Nephron progenitor cell (in vitro differentiated cells): Measurements from ENCODE around the gene TTC33.

ENCODE experiments used
- DNase-seq: peaks from one replicate; pipeline ENCODE4 v3.0.0; 2021
- H3K27ac Mint-ChIP-seq: 2 replicates; pipeline ENCODE4 v1.8.0; 2021; ENCODE audit warnings: mild to moderate bottlenecking, moderate library complexity, mixed read lengths
- H3K27me3 Mint-ChIP-seq: 2 replicates; pipeline ENCODE4 v1.8.0; 2021; ENCODE audit warnings: mild to moderate bottlenecking, low read depth, mixed read lengths; ENCODE audit not compliant: poor library complexity
- H3K36me3 Mint-ChIP-seq: 2 replicates; pipeline ENCODE4 v1.8.0; 2021; ENCODE audit warnings: low read depth, mixed read lengths
- H3K4me1 Mint-ChIP-seq: 2 replicates; pipeline ENCODE4 v1.8.0; 2021; ENCODE audit warnings: mixed read lengths
- H3K4me3 Mint-ChIP-seq: 2 replicates; pipeline ENCODE4 v1.8.0; 2021; ENCODE audit warnings: mild to moderate bottlenecking, moderate library complexity, mixed read lengths
- H3K9me3 Mint-ChIP-seq: 2 replicates; pipeline ENCODE4 v1.8.0; 2021; ENCODE audit warnings: mild to moderate bottlenecking, moderate library complexity, mixed read lengths
- CTCF ChIP-seq: fragments of 200-600 bp; sonication (generic); IDR thresholded peaks from 2 replicates; pipeline ENCODE4 v1.5.0; 2021; ENCODE audit warnings: antibody characterized with exemption

The TTC33 gene

GRCh38 chr5:40775085-40775845 is 19.5 kb upstream of the TTC33 start:
- peaks cover 44% of the 10 kb centered on the region for H3K36me3 Mint-ChIP-seq
- H3K9me3 Mint-ChIP-seq, result no peaks in the 10 kb centered on the region
- DNase-seq, result no peak
- H3K27me3 Mint-ChIP-seq, result no peaks in the 10 kb centered on the region
- no peak overlapping the region for H3K4me3 Mint-ChIP-seq
- H3K27ac Mint-ChIP-seq, result peak overlapping the region; percentile 3
- H3K4me1 Mint-ChIP-seq, result peaks cover 5% of the 10 kb centered on the region
- TF ChIP-seq CTCF, result no peak

- H3K36me3 Mint-ChIP-seq, result peaks cover 44% of the 10 kb centered on the region
- H3K27me3 Mint-ChIP-seq, result no peaks in the 10 kb centered on the region
- H3K27ac Mint-ChIP-seq, result peak overlapping the region; percentile 24
- TF ChIP-seq CTCF, result no peak
- no peaks in the 10 kb centered on the region for H3K9me3 Mint-ChIP-seq
- H3K4me1 Mint-ChIP-seq, result peaks cover 5% of the 10 kb centered on the region
- no peak overlapping the region for H3K4me3 Mint-ChIP-seq
- no peak for DNase-seq
Observed at GRCh38 chr5:40774623-40775022, 18.9 kb upstream of the TTC33 start.

- Mint-ChIP-seq H3K4me3 (no peak overlapping the region), H3K27ac (no peak overlapping the region), H3K27me3 (no peaks in the 10 kb centered on the region), H3K9me3 (no peaks in the 10 kb centered on the region), H3K36me3 (peaks cover 46% of the 10 kb centered on the region), H3K4me1 (peaks cover 5% of the 10 kb centered on the region)
- no peak for DNase-seq
- TF ChIP-seq CTCF, result no peak
Observed at GRCh38 chr5:40770764-40771163, 15.0 kb upstream of the TTC33 start.

- no peak overlapping the region for H3K27ac Mint-ChIP-seq
- no peaks in the 10 kb centered on the region for H3K9me3 Mint-ChIP-seq
- peaks cover 52% of the 10 kb centered on the region for H3K36me3 Mint-ChIP-seq
- DNase-seq, result no peak
- no peaks in the 10 kb centered on the region for H3K4me1 Mint-ChIP-seq
- H3K4me3 Mint-ChIP-seq, result no peak overlapping the region
- no peaks in the 10 kb centered on the region for H3K27me3 Mint-ChIP-seq
- TF ChIP-seq CTCF, result no peak
Observed at GRCh38 chr5:40762705-40763104, 6.9 kb upstream of the TTC33 start.

GRCh38 chr5:40757400-40757799 is 1.6 kb upstream of the TTC33 start:
- H3K4me1 Mint-ChIP-seq, result no peaks in the 10 kb centered on the region
- H3K4me3 Mint-ChIP-seq, result no peak overlapping the region
- no peak for TF ChIP-seq CTCF
- H3K27ac Mint-ChIP-seq, result no peak overlapping the region
- peaks cover 6% of the 10 kb centered on the region for H3K9me3 Mint-ChIP-seq
- no peak for DNase-seq
- peaks cover 2% of the 10 kb centered on the region for H3K27me3 Mint-ChIP-seq
- peaks cover 38% of the 10 kb centered on the region for H3K36me3 Mint-ChIP-seq

GRCh38 chr5:40755093-40755406 is 711 bp downstream of the TTC33 start:
- Mint-ChIP-seq H3K9me3 (peaks cover 30% of the 10 kb centered on the region), H3K27me3 (peaks cover 2% of the 10 kb centered on the region), H3K36me3 (peaks cover 45% of the 10 kb centered on the region), H3K4me3 (no peak overlapping the region), H3K4me1 (no peaks in the 10 kb centered on the region), H3K27ac (no peak overlapping the region)
- peak; percentile 47 for DNase-seq
- peak; percentile 49 for TF ChIP-seq CTCF
